Stimulated activated CD8-positive, alpha-beta memory T cell treated with anti-CD3 and anti-CD28 coated beads, Interleukin-12 subunit alpha, Interleukin-12 subunit beta, amount 100 ng/mL, for 4 hours (primary cell): Measurements from ENCODE around the gene MACROD2.

Experiments used
- DNase-seq: peaks from one replicate; pipeline ENCODE4 v3.0.0-alpha.2; 2020; ENCODE audit warnings: low read depth

The MACROD2 gene

GRCh38 chr20:14647016-14647415, 651.7 kb downstream of the MACROD2 start:
- no peak for DNase-seq

DNA sequence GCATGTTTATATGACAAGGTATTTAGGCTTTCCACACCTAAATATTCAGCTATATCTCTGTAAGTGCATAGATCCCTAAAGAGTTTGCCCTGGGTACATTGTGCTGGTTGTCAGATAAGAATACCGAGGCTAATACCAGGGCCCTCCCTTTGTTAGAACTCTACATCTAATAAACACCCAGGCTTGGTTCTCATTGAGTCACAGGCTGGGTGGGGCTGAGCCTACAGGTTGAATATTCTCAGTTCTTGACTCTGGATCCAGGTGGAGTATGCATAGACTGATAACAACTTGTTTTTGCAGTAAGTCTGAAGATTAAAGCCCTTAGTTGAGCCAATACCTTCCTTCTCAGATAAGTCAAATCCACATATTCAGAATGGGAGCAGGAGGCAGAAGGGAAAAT, 654.3 kb downstream of the MACROD2 start:
- no peak for DNase-seq

GRCh38 chr20:14657266-14658005, 662.1 kb downstream of the MACROD2 start:
- no peak for DNase-seq

DNA sequence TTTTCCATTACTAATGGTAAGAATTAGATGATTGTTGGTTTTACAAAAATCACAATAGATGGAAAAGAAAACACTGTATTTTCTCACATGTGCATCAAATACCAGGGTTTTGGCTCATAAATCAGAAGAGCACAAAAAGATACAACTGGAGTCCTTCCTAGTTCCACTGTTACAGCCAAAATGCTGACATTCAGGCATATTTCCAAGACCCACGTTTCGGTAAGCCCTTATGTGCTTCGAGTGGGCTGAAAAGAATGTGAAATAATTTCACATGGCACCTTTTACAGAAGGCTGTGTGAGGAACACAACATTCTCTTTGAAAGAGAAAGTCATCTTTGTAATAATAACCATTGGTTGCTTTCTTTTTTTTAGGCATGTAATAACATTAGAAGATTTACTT, 668.8 kb downstream of the MACROD2 start:
- DNase-seq: no peak

DNA sequence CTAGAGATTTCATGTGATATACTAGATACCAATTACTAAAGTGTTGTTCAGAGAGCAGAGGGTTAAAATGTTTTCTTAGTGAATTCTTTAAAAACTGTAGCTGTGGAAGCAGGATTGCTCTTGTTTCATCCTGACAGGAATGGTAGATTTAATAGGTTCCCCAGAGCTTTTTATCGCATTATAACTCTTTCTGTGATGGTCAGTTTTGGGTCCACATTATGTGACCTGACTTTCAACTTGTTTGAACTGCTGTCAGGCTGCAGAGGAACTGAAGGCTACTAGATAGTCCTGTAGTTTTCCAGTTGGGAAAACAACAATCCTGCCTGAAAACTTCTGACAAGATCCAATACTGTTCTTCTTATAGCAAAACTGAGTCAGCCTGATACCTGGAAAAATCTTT, 671.4 kb downstream of the MACROD2 start:
- no peak for DNase-seq

- DNase-seq: no peak
Measured at GRCh38 chr20:14667226-14667625, 671.9 kb downstream of the MACROD2 start.

GRCh38 chr20:14672066-14672465, 676.8 kb downstream of the MACROD2 start:
- no peak for DNase-seq

DNA sequence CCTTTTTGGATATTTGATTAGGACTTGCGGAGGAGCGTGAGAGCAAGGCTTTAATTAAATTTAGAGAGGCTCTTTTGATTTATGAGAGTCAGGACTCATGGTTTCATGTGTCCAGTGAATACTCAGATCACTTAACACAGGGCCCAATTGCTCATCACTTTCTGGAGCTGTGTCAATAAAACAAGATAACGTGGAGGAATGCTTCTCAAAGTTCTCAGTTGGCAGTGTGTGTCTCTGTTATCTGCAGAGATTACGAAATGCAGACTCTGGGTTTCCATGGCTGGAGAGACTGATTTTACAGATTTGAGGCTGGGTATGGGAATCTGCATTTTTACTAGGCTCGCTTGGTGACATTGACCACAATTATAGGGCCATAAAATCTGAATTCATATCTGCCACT, 677.8 kb downstream of the MACROD2 start:
- no peak for DNase-seq

DNA sequence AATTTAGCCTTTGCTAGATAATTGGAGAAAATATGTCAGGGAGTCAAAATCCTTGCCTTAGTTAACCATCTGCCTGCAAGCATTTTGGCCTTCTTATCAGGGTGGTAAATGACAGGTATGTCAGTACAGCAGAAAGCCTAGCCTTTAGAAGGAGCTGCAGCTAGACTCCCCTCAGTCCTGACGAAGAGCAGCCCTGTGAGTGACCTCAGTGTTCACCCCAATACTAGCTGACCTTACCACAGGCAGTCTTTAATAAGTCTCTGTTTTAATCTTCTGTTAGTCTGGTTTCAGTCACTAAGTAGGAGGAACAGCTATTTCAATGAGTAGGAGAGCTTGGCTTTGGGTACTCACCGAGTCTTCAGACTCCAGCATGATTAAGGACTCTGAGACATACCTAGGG, 682.1 kb downstream of the MACROD2 start:
- no peak for DNase-seq

DNA sequence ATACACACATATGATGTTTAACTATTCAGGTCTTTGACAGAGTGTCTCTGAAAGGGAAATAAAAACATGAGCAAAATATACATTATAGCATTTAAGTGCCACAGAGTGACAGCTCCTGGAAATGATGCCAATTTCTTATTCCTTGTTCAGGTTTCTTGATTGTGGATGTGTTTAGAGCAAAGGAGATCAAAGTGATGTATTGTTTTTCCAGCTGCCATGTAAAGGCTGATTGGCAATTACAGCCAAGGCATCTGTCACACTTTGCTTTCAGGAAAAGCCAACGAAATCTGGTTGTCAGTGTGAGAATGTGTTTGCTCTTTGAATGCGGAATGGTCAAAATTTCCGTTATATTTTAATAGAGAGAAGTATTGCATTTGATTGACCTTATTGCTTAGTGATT, 689.9 kb downstream of the MACROD2 start:
- DNase-seq: no peak

- DNase-seq: no peak
Measured at GRCh38 chr20:14687313-14687712, 692.0 kb downstream of the MACROD2 start.

GRCh38 chr20:14688005-14688404, 692.7 kb downstream of the MACROD2 start:
- DNase-seq: no peak

DNA sequence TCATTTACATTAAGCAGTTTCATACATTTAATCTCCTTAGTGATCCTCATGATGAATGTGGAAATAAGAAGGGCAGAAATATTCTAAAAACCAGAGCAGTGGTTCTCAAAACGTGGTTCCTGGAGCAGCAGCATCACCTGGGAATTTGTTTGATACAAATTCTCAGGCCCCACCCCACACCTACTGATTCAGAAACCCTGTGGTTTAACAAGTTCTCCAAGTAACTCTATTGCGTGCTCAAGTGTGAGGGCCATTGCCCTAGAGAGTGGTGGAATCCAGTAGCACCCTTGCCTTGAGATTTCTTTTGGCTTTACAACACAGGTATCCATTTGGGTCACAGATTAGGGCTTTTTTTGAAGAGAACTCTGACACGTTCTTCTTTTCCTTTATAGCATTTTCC, 696.7 kb downstream of the MACROD2 start:
- DNase-seq: no peak

DNA sequence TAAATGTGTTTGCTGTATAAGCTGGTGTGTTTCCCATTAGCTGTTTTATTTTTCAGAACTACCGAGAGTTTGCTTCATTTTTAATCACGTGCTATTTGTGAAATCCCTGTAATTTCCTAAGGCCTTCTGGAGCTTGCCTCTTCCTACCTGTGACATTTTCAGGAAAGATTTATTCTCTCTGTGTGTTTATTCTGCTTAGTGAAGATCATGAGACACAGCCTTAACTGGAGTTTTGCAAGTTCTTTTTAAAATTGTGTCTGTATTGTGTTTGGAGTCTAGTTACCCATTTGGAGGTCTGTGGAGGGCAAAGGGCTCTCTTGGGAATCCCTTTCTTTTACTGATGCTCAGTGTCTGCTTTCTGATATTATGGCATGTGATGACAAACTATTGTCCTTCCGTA, 701.2 kb downstream of the MACROD2 start:
- DNase-seq: no peak

DNA sequence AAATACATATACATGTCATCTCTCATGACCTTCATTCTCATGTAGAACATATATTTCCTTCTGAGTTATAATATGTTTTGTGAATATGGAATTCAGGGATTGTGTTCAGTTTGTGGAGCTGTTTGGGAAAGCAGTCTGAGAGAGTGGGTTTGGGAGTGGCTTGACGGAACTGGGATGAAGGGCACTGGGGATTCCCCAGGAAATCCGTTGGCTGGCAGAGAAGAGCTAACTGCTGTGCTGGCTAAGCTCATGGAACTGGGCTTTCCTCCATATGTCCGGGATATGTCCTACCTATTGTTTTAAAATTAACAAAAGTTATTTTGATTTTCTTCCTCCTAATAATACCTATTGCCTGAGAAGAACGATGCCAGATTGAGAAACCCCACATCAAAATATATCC, 701.6 kb downstream of the MACROD2 start:
- no peak for DNase-seq

DNA sequence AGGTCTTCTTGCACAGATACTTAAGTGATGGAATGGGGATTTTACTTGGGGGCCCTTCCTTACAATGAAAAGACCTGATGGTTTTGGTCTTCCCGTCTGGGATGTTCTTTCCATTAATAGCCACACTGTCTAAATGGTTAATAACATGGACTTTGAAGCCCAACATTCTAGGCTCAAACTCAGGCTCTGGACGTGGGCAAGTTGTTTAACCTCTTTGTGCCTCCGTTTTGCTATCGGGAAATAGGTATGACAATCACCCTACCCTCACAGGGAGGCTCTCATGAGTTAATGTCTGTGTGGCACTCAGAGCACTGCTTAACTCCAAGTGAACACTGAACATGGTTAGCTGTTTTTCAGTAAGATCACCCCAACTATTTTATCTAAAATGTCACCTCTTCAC, 702.8 kb downstream of the MACROD2 start:
- no peak for DNase-seq

DNA sequence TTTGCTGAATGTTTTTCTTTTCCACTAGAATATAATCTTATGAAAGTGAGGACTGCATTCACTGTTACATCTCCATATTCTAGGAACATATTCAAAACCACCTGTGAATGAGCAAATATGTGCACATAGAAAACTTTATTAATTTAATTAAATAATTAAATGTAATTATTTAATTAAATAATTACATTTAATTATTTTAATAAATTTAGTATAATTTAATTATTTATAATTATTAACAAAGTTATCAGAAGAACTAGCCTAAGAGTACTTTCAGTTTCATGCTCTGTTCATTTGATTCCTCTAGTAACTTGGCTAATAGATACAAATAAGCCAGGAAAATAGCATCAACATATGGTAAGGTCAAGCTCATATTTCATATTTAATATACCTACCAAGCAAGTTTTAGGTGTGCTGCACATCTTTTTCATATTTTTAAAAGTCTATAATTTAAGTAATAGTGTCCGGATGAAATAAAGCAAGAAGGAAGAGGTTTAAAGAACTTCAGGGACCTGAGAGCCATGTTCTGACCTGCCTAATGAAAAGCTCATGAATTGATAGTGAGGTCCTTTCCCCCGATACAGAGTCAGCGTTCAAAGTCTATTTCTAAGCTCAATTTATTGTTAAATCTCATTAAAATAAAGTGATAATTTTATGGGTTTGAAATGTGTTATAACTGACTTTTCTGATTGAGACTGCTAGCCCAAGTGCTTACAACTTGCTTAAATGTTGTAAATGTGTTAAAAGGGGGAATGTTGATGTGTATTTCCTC, 703.5 kb downstream of the MACROD2 start:
- no peak for DNase-seq

DNA sequence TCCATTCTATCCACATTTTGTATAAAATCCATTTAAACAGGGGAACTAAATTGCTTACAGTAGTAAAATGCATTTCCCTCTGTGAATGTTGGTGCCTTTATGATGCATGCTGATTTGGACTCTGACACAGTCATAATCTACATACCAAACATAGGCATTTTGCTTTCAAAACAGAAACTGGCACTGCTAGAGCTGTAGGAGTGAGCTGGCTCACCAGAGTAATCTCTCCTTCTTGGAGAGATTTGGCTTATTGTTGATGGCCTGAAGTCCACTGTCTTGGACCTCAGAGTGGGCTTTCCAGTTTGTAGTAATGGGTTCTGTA, 705.3 kb downstream of the MACROD2 start:
- no peak for DNase-seq

GRCh38 chr20:14701326-14701725, 706.0 kb downstream of the MACROD2 start:
- no peak for DNase-seq

DNA sequence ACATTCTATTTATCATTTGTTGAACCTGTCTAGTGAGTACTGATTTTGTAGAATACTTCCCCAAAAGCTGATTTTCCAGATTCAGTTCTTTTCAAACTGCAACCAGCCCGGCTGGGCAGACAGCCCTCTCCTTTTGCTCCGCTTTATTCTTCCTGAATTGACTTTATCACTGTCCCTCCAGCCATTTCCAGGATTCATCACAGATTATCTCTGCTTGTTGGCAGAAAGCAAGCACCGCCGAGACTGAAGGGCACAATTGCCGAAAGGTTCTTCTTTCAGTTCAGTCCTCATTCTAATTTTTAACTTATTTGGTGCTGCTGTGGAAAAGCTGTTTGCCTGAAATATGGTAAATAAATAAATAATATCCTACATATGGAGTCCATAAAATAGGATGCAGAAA, 711.2 kb downstream of the MACROD2 start:
- no peak for DNase-seq

DNA sequence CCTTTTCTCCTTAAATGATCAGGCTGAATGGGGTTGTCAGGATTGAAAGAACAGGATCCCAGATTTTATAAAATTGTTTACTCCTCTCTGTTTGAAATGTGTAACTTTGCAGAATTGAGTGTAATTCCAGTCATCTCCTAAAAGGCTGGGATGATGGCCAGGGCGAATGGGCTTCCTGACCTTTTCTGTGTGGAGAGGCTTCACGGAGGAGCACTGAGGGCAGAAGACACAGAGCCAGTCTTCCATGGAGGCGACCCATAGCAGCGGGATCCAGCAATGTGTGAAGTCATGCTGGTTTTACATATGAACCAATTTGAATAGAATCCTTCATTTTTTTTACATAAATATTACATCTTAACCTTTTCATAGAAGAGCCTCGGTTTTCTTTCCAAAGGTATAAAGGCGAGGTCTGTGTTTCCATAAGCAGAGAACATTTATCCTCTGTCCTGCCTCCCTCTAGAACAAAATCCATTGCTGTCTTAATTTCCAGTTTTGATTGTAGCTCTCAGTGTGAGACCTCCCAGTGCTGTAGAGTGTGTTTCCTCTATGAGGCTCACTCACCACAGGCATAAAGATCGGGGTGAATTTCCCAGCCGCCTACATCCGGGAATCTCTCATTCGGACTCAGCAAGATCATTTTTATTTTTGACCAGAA, 711.8 kb downstream of the MACROD2 start:
- no peak for DNase-seq

DNA sequence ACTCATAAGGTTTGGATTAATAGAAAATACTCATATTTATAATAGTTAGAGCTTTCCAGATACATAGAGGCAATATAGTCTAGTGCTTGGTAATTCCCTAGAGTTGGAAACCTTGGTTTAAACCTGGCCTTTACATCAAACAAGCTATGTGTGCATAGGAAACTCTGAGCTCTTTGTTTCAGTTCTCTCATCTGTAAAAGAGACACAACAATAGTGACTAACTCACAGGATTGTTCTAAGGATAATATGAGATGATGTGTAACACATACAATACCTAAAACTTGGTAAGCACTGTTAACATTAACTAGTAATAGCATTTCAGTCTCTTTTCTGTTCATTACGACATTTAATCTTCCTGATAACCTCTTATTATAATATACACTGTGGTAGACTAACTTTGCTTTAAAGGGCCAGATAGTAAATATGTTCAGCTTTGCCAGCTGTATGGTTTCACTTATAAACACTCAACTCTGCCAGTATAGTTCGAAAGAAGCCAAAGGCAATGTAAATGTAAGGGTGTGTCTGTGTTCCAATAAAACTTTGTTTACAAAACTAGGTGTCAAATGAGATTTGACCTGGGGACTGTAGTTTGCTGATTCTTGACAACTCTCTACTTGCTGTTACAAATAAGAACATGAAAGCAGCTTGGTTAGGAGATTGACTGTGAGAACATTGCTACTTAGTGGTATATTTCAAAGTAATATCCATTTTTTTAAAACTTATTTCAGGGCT, 712.7 kb downstream of the MACROD2 start:
- DNase-seq: no peak

DNA sequence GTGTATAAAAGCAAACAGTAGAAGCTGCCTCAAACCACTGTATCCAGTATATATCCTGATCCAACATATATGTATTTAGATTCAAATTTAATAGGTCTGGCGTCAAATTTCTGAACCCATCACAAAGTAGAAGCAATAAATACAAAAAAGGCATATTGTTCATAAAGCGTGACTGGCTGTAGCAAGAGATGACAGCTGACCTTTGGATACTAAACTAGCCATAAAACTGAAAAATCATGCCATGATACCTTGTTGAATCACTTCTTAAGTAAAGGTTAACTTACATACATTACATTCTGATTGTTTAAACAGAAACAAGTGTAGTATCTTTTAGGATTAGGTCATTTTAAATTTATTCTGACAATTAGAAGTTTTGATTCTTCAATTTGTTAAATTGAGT, 714.1 kb downstream of the MACROD2 start:
- DNase-seq: no peak
